H1 (cell line): ENCODE results near the gene WLS. TPM values are rescaled to one million over a fixed set of nuclear protein-coding genes. Genes with fewer than 3 reads are reported as not detected.

Experiments used
- CTCF ChIA-PET: fragments of 300-600 bp; sonication (Branson Sonifier 250); formaldehyde crosslinking; loops from one replicate; lab custom pipeline; 2021; ENCODE audit not compliant: partially characterized antibody; lab: Charles Lee
- POLR2A ChIA-PET: fragments of 300-600 bp; sonication (Branson Sonifier 250); formaldehyde crosslinking; loops from one replicate; lab custom pipeline; 2021; ENCODE audit warnings: inconsistent platforms; ENCODE audit not compliant: partially characterized antibody; lab: Charles Lee
- DNase-seq, 2 experiments: peaks; one replicate each; pipeline versions ENCODE4 v3.0.0 to v3.0.0-alpha.2; 2010 to 2022; ENCODE audit warnings: low spot score in 2 of 2, low read depth in 1 of 2, mixed read lengths in 1 of 2
- FAIRE-seq: peaks from 2 replicates; lab custom pipeline; 2011; peaks lifted over from hg19 to GRCh38; lab: Jason Lieb, UNC
- H2AFZ ChIP-seq: 2 replicates; pipeline ENCODE4 v1.8.1; 2012; ENCODE audit warnings: low read length, inconsistent platforms
- H2AK5ac ChIP-seq: 2 replicates; pipeline ENCODE4 v1.6.1; 2013; ENCODE audit warnings: low read depth, low read length
- H2BK120ac ChIP-seq: replicated peaks from 2 replicates; pipeline ENCODE3; 2013; ENCODE audit warnings: low read depth, low read length, inconsistent platforms
- H2BK12ac ChIP-seq: 2 replicates; pipeline ENCODE4 v1.6.1; 2013; ENCODE audit warnings: low read depth, low read length
- H2BK15ac ChIP-seq: 2 replicates; pipeline ENCODE4 v1.6.1; 2013; ENCODE audit warnings: low read length
- H2BK20ac ChIP-seq: 2 replicates; pipeline ENCODE4 v1.6.1; 2013; ENCODE audit warnings: low read length
- H2BK5ac ChIP-seq: 2 replicates; pipeline ENCODE4 v1.6.1; 2013; ENCODE audit warnings: low read depth, low read length
- H3K14ac ChIP-seq: 2 replicates; pipeline ENCODE4 v1.6.1; 2013; ENCODE audit warnings: inconsistent platforms; ENCODE audit not compliant: insufficient read length
- H3K18ac ChIP-seq: 2 replicates; pipeline ENCODE4 v1.6.1; 2013; ENCODE audit warnings: low read length; ENCODE audit errors: extremely low read depth
- H3K23ac ChIP-seq: 2 replicates; pipeline ENCODE4 v1.6.1; 2013; ENCODE audit warnings: inconsistent platforms; ENCODE audit not compliant: insufficient read length
- H3K23me2 ChIP-seq: 2 replicates; pipeline ENCODE4 v1.6.1; 2013; ENCODE audit warnings: low read depth, low read length
- H3K27ac ChIP-seq: 2 replicates; pipeline ENCODE4 v1.6.1; 2011; ENCODE audit warnings: low read depth, low read length, inconsistent platforms
- H3K27me3 ChIP-seq, 4 experiments: replicated peaks in 1 of 4; 1 replicate in 1 of 4; 2 replicates in 3 of 4; pipeline versions ENCODE4 v1.6.1 to v1.8.1; 2011 to 2013; ENCODE audit warnings: low read length in 3 of 4, mild to moderate bottlenecking in 3 of 4, inconsistent platforms in 2 of 4, mixed read lengths in 2 of 4, moderate library complexity in 1 of 4; ENCODE audit not compliant: control insufficient read depth in 3 of 4, insufficient read depth in 3 of 4; ENCODE audit errors: extremely low read depth in 1 of 4
- H3K36me3 ChIP-seq, 4 experiments: 2 replicates each; pipeline versions ENCODE4 v1.6.1 to v1.8.1; 2011 to 2013; ENCODE audit warnings: mild to moderate bottlenecking in 4 of 4, low read length in 3 of 4, moderate library complexity in 2 of 4, control low read depth in 1 of 4, inconsistent platforms in 1 of 4; ENCODE audit not compliant: insufficient read depth in 4 of 4, control insufficient read depth in 2 of 4
- H3K4ac ChIP-seq: replicated peaks from 2 replicates; pipeline ENCODE3; 2013; ENCODE audit warnings: low read length, low read depth, mixed read lengths, inconsistent platforms; ENCODE audit not compliant: insufficient read length
- H3K4me1 ChIP-seq, 4 experiments: replicated peaks in 1 of 4; 1 replicate in 1 of 4; 2 replicates in 3 of 4; pipeline versions ENCODE4 v1.6.1 to v1.8.1; 2011 to 2013; ENCODE audit warnings: low read length in 3 of 4, inconsistent platforms in 2 of 4, mixed read lengths in 1 of 4; ENCODE audit not compliant: insufficient read depth in 4 of 4, control insufficient read depth in 3 of 4
- H3K4me2 ChIP-seq, 2 experiments: 2 replicates each; pipeline versions ENCODE4 v1.6.1 to v1.8.1; 2011 to 2013; ENCODE audit warnings: low read depth in 2 of 2, low read length in 2 of 2, control low read depth in 1 of 2, inconsistent platforms in 1 of 2, mild to moderate bottlenecking in 1 of 2; ENCODE audit not compliant: insufficient read depth in 1 of 2
- H3K4me3 ChIP-seq, 4 experiments: fragments of 200-600, 300-600 bp in 1 of 4; sonication (generic), shearing (Covaris generic), sonication (Bioruptor Twin) in 1 of 4; 2 replicates each; pipeline versions ENCODE4 v1.5.1 to v1.8.1; 2011 to 2016; ENCODE audit warnings: low read length in 4 of 4, low read depth in 3 of 4, control low read depth in 2 of 4, inconsistent platforms in 2 of 4, mild to moderate bottlenecking in 2 of 4, mixed read lengths in 1 of 4, moderate library complexity in 1 of 4; ENCODE audit not compliant: insufficient read depth in 2 of 4; ENCODE audit errors: extremely low read depth in 1 of 4
- H3K56ac ChIP-seq: replicated peaks from 2 replicates; pipeline ENCODE3; 2013; ENCODE audit warnings: low read depth, mild to moderate bottlenecking, mixed read lengths, low read length, inconsistent platforms; ENCODE audit not compliant: insufficient read length
- H3K79me1 ChIP-seq: 2 replicates; pipeline ENCODE4 v1.6.1; 2013; ENCODE audit warnings: low read depth, low read length, control low read depth
- H3K79me2 ChIP-seq, 2 experiments: 2 replicates each; pipeline versions ENCODE4 v1.6.1 to v1.8.1; 2012 to 2013; ENCODE audit warnings: low read length in 2 of 2, mild to moderate bottlenecking in 2 of 2, inconsistent platforms in 1 of 2; ENCODE audit not compliant: insufficient read depth in 2 of 2, control insufficient read depth in 1 of 2
- H3K9ac ChIP-seq, 4 experiments: replicated peaks in 1 of 4; 1 replicate in 1 of 4; 2 replicates in 3 of 4; pipeline versions ENCODE4 v1.6.1 to v1.8.1; 2011 to 2013; ENCODE audit warnings: low read depth in 3 of 4, low read length in 3 of 4, control low read depth in 2 of 4, mild to moderate bottlenecking in 2 of 4, moderate library complexity in 2 of 4, inconsistent platforms in 1 of 4; ENCODE audit errors: extremely low read depth in 1 of 4
- H3K9me3 ChIP-seq, 2 experiments: 2 replicates each; pipeline versions ENCODE4 v1.6.1 to v1.8.1; 2012 to 2013; ENCODE audit warnings: mild to moderate bottlenecking in 2 of 2, moderate library complexity in 2 of 2, control low read depth in 1 of 2, inconsistent platforms in 1 of 2, low read depth in 1 of 2, low read length in 1 of 2, mixed read lengths in 1 of 2; ENCODE audit not compliant: insufficient read depth in 2 of 2
- H4K20me1 ChIP-seq, 2 experiments: replicated peaks in 1 of 2; 2 replicates each; pipeline versions ENCODE3 to v1.8.1; 2011 to 2013; ENCODE audit warnings: inconsistent platforms in 2 of 2, low read length in 2 of 2, mild to moderate bottlenecking in 1 of 2; ENCODE audit not compliant: insufficient read depth in 2 of 2, control insufficient read depth in 1 of 2
- H4K5ac ChIP-seq: 2 replicates; pipeline ENCODE4 v1.6.1; 2013; ENCODE audit warnings: low read length, low read depth, mixed read lengths, inconsistent platforms; ENCODE audit not compliant: insufficient read length
- H4K8ac ChIP-seq: 2 replicates; pipeline ENCODE4 v1.8.0; 2013; ENCODE audit warnings: mild to moderate bottlenecking, moderate library complexity, low read length, inconsistent platforms; ENCODE audit not compliant: insufficient read depth; ENCODE audit errors: extremely low read depth
- H4K91ac ChIP-seq: replicated peaks from 2 replicates; pipeline ENCODE3; 2013; ENCODE audit warnings: low read length, mixed read lengths, inconsistent platforms; ENCODE audit not compliant: insufficient read length
- ASH2L ChIP-seq: fragments of 200-600, 300-600 bp; sonication (generic); IDR thresholded peaks from one replicate; pipeline ENCODE4 v1.7.1; 2017; ENCODE audit warnings: low read length
- ATF3 ChIP-seq: IDR thresholded peaks from 2 replicates; pipeline ENCODE4 v1.6.1; 2011; ENCODE audit warnings: low read depth, mild to moderate bottlenecking, low read length; ENCODE audit not compliant: insufficient read depth
- BCL11A ChIP-seq, 2 experiments: IDR thresholded peaks; one replicate each; pipeline ENCODE4 v1.6.1; 2011; ENCODE audit warnings: low read depth in 2 of 2, low read length in 2 of 2, mild to moderate bottlenecking in 2 of 2
- CHD2 ChIP-seq: IDR thresholded peaks from 2 replicates; pipeline ENCODE4 v1.6.1; 2012; ENCODE audit warnings: low read length, improper control_type of control experiment
- GTF2F1 ChIP-seq: IDR thresholded peaks from 2 replicates; pipeline ENCODE4 v1.6.1; 2012; ENCODE audit warnings: low read depth, low read length, improper control_type of control experiment, borderline replicate concordance
- PHF8 ChIP-seq: fragments of 200-600 bp; sonication (generic); conservative IDR thresholded peaks from 2 replicates; pipeline ENCODE4 v1.7.1; 2012; ENCODE audit warnings: low read depth, mild to moderate bottlenecking, inconsistent platforms, low read length, moderate library complexity
- RFX5 ChIP-seq: IDR thresholded peaks from 2 replicates; pipeline ENCODE4 v1.6.1; 2011; ENCODE audit warnings: low read depth, low read length, improper control_type of control experiment, borderline replicate concordance
- SUZ12 ChIP-seq: fragments of 200-600 bp; sonication (generic); IDR thresholded peaks from 2 replicates; pipeline ENCODE4 v1.6.1; 2012; ENCODE audit warnings: mild to moderate bottlenecking, inconsistent platforms, low read length, moderate library complexity, mixed read lengths
- TAF1 ChIP-seq: IDR thresholded peaks from 2 replicates; pipeline ENCODE4 v1.6.1; 2011; ENCODE audit warnings: mild to moderate bottlenecking, low read depth, low read length
- WGBS, 2 experiments: shearing (Covaris generic) in 1 of 2; methylation state at CpG; one replicate each; pipeline versions ENCODE4 v1.1.6 to v1.1.7; 2013 to 2015; ENCODE audit warnings: low lambda C conversion rate in 2 of 2, mixed read lengths in 2 of 2, inconsistent platforms in 1 of 2, low coverage in 1 of 2, missing lambda C conversion rate in 1 of 2; ENCODE audit not compliant: insufficient replicate concordance in 2 of 2, insufficient coverage in 1 of 2, insufficient read length in 1 of 2; ENCODE audit errors: extremely low coverage in 1 of 2, missing lambda C conversion rate in 1 of 2; 5-methylcytosine and 5-hydroxymethylcytosine counted together
- polyA plus RNA-seq, 7 experiments: library from polyadenylated mRNA; depleted of rRNA in 3 of 7; stranded (reverse) in 5 of 7; unstranded in 2 of 7; fragments of >200 nt in 5 of 7; fragments of 200-250 nt in 2 of 7; gene quantifications; 1 replicate in 5 of 7; 2 replicates in 1 of 7; 4 replicates in 1 of 7; pipeline versions ENCODE4 v1.2.1 to v1.2.3, GENCODE V29; 2011 to 2013; ENCODE audit warnings: missing spikeins in 2 of 7, mixed read lengths in 2 of 7
- total RNA-seq: library from RNA; stranded (reverse); fragmentation: NEBNext Ultra II Directional; extraction: Animal tissue kit (Norgen Biotek cat#: 25700); gene quantifications from 2 replicates; pipeline ENCODE4 v1.2.1, GENCODE V29; 2021

Gene WLS
- total and polyA plus RNA-seq, 2 of the 8 experiments (the other 6 are each of a cell fraction or from before 2014, with no cell fraction given) = 1.2 to 2.7 TPM

DNA sequence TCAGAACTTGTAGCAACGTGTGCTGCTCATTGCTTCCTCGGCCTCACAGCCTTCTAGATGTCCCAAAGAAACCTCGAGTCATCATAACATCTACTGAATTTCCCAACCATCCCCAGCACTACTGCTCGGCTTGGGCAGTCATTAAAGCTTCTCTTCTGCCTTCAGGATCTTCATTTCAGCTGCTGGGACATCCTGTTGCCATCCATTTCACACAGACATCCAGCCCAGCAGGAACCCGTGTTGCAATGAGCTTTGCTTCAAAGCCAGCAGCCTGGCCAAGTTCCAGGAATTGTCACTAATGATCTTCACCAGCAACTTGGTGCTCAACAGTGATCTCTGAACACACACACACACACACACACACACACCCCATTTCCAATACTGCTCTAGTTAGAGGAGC, 18.5 kb downstream of the WLS start:
- Histone ChIP-seq H2BK15ac (no peak overlapping the region), H3K4me1 (peaks cover 0 to 7% (median 1%) of the 10 kb centered on the region in 4 experiments; a peak in 2 of 7 replicates), H2AFZ (no peak overlapping the region), H4K5ac (no peak overlapping the region), H3K18ac (no peak overlapping the region), H3K79me2 (no peaks in the 10 kb centered on the region), H3K56ac (no peak overlapping the region), H3K14ac (no peak overlapping the region), H3K23me2 (no peaks in the 10 kb centered on the region; the same call in 1 of the 2 replicates), H3K4me3 (no peak overlapping the region), H2BK12ac (no peak overlapping the region), H4K91ac (no peak overlapping the region), H3K27ac (no peak overlapping the region), H2AK5ac (no peak overlapping the region), H4K20me1 (no peaks in the 10 kb centered on the region), H2BK120ac (no peak overlapping the region), H2BK20ac (no peak overlapping the region), H3K23ac (no peak overlapping the region), H3K36me3 (no peaks in the 10 kb centered on the region), H3K79me1 (no peaks in the 10 kb centered on the region), H3K27me3 (no peaks in the 10 kb centered on the region), H4K8ac (no peak overlapping the region), H3K9me3 (no peaks in the 10 kb centered on the region), H3K9ac (no peak overlapping the region; a peak in 1 of 7 replicates), H3K4me2 (no peak overlapping the region), H3K4ac (no peak overlapping the region), H2BK5ac (no peak overlapping the region)
- TF ChIP-seq ATF3 (no peak), TAF1 (no peak), RFX5 (no peak), GTF2F1 (no peak), ASH2L (no peak), BCL11A (IDR thresholded peaks at IDR 0.05; ENCODE audit: low read depth in 2 of 2, low read length in 2 of 2) (no peak), SUZ12 (no peak), CHD2 (no peak), PHF8 (no peak)
- ChIA-PET CTCF (interaction anchor here (0.6 to 1.1 kb wide), 4 partner anchors 8 to 1078 kb away, joined by 3 read pairs; no protein-coding TSS in a partner anchor), POLR2A (no interaction called here)
- FAIRE-seq (no peak), DNase-seq (no peak)
- 90% methylated on average over 5 of the region's 5 CpGs; no CpG with 5 or more reads in 1 of the 2 experiments for WGBS, 2 experiments
